Stimulated activated CD4-positive, alpha-beta T cell treated with anti-CD3 and anti-CD28 coated beads, Interleukin-4, amount 100 ng/mL, for 24 hours (primary cell): ENCODE data around the gene TACC2.
"Not testable (repeated sequence)": the region's sequence is repeated elsewhere in the genome, so short reads cannot be mapped to it uniquely, and the experiment has no call there.

Experiments used
- DNase-seq: peaks from one replicate; pipeline ENCODE4 v3.0.0-alpha.2; 2020

TACC2 gene

DNA sequence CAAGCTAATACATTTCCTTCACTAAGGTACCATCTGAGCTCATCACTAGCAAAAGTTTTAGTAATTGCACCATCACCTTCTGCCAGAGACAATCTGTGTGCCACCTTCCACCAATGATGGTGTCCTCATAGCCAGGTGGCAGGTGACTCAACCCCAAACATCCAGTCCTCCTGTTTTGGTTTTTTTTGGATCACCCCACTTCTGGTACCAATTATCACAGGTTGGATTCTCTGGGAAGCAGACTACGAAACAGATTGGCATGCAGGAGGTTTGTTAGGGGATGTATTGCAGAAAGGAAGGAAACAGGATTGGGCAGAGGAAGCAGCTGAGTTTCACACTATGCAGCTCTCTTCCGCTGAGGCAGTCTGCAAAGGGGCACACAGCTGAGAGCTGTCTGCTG, 4.5 kb upstream of the TACC2 start:
- no peak for DNase-seq

- no peak for DNase-seq
Measured at GRCh38 chr10:121990015-121990677, 1.2 kb downstream of the TACC2 start.

DNA sequence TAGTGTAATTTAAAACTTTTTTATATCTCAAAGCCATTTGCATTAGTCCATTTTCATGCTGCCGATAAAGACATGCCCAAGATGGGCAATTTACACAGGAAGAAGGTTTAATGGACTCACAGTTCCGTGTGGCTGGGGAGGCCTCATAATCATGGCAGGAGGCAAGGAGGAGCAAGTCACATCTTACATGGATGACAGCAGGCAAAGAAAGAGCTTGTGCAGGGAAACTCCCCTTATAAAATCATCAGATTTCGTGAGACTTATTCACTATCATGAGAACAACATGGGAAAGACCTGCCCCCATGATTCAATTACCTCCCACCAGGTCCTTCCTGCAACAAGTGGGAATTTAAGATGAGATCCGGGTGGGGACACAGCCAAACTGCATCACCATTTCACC, 2.8 kb downstream of the TACC2 start:
- not testable (repeated sequence) for DNase-seq

DNA sequence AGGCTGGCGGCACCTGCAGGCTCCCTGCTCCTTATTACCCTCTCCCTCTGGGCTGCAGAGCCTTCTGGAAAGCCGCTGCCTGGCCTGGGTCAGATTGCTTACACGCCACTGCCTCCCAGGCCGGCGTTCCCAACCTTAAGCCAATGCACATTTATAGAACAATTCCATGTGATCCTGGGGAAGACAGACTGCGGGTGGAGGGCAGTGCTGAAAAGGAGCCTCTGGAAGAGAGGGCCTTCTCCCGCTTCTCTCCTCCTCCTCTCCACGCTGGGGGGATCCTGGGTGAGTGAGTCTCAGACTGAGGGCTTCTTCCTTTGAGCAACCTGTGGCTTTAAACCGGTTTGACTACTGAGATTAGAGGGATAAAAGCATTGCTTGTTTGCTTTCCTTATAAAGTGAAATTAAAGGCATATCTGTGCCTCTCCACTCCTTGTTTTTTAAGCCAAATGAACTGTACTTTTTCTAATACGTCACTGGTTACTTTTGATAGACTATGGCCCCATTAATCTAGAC, 5.5 kb downstream of the TACC2 start:
- DNase-seq, result no peak

- DNase-seq, result no peak
Measured at GRCh38 chr10:121998462-121998861, 9.5 kb downstream of the TACC2 start.

GRCh38 chr10:121999301-121999700, 10.3 kb downstream of the TACC2 start:
- DNase-seq, result no peak

DNA sequence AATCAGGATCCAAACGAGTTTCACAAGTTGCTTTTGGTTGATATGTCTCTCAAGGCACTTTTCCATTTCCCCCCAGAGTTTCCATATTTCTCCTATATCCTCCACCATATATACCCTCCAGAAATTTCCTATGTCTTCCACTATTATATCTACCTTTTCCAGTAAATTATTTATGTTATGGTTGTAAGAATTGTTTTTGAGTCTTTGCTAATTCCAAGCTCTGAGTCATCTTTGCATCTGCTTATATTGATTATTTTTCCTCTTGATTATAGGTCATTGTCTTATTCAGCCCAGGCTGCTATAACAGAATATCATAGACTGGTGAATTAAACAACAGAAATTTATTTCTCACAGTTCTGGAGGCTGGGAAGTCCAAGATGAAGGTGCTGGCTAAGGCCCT, 12.7 kb downstream of the TACC2 start:
- DNase-seq, result no peak

DNA sequence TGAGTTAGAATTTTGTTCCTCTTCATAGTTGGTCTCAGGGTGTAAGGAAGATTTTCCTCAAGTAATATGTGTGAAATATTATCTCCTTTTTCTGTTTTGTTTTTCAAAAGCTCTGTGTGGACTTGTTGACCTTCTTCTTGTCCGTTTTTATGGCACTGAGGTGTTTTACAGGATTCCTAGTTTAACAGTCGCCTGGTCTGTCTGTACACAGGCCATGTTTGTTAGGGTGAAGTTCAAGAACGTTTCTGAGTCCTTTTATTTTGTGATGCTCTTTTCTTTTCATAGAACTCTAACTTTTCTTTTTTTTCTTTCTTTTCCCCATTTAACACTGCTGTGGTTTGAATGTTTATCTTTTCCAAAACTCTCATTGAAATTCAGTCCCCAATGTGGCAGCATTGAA, 18.5 kb downstream of the TACC2 start:
- no peak for DNase-seq

DNA sequence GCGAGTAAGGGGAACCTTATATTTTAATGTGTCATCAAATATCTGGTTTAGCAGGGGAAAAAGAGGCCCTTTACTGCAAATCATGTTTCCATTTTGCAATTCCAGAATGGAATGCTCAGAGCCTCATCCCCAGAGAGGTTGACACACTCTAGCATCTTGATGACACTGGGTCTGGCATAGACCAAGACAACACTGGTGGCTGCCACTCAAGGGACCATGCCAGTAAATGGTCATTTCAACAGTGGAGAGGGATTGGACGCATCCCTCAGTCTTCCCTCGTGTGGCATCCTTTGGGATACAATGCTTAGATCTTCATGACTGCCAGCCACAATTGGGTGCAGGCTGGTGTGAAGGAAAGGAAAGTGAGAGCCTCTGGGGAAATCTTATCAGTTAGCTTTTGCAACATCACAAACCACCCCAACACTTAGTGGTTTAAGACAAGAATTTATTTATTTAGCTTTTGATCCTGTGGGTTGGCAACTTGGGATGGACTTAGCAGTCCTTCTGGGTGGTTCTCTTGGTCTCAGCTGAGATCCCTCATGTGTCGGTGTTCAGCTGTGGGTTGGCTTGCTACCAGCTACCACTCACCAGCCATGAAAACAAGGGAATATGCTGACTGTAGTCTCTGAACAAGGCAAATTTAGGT, 21.6 kb downstream of the TACC2 start:
- DNase-seq, result no peak

DNA sequence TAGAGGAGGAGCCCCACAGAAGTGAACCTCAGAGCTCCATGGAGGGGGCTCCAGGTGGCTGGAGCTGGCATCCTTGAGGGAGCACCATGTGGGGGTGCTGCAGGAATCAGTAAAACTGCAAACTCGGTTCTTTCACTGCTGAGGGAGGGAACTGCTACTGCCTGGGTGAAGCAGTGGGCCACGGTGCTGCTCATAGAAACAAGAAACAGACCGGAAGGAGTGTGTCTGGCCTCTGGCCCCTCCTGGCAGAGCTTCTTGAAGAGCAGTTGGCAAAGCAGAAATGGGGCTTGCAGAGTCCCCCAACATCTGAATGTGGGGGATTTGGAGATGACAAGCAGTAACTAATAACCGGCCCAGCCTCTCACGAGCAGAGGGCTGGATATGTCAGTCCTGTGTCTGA, 23.8 kb downstream of the TACC2 start:
- DNase-seq, result no peak

- DNase-seq, result no peak
Measured at GRCh38 chr10:122013311-122013780, 24.4 kb downstream of the TACC2 start.

GRCh38 chr10:122014652-122015248, 25.8 kb downstream of the TACC2 start:
- no peak for DNase-seq

- DNase-seq, result not testable (repeated sequence)
Measured at GRCh38 chr10:122017926-122018325, 29.0 kb downstream of the TACC2 start.

- no peak for DNase-seq
Measured at GRCh38 chr10:122018491-122018890, 29.5 kb downstream of the TACC2 start.

DNA sequence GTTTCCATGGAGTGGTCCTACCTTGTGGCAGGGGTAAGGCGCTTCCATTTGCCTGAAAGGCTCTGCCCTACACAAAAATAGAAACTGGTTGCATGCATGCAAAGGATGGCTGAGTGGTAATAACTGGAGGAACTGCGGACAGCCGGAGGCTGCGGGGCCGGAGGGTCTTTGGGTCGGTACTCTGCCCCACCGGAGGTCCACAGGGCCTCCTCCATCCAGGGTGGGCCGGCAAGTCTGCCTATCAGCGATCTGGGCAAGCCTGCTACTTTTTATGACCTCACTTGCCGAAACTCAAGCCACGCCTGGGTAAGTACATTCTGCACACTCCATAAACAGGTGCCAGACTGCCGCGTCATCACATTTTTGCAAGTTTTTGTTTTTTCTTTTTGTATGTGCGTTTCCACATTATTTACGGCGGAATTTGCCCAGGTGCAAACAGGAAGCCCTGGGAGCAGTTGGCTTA, 30.0 kb downstream of the TACC2 start:
- DNase-seq, result no peak

GRCh38 chr10:122019414-122019975, 30.5 kb downstream of the TACC2 start:
- no peak for DNase-seq

DNA sequence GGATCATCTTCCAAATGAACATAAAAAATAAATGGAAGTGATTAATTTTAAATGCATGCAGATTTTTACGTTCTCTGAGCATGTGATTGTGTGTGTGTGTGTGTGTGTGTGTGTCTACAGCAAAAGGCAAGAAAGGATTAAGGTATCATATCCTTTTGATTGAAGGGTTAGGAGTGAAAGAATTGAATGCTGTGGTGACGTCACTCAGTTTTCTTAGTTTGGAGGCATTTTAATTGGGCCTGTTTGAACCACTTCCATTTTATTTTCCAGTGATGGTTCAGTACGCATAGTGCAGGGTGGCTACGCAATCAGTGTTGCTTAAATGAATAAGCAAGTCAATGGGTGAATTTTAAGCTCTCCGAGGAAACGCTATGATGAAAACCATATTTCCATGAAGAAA, 31.3 kb downstream of the TACC2 start:
- no peak for DNase-seq

GRCh38 chr10:122021379-122021778, 32.4 kb downstream of the TACC2 start:
- DNase-seq, result no peak

DNA sequence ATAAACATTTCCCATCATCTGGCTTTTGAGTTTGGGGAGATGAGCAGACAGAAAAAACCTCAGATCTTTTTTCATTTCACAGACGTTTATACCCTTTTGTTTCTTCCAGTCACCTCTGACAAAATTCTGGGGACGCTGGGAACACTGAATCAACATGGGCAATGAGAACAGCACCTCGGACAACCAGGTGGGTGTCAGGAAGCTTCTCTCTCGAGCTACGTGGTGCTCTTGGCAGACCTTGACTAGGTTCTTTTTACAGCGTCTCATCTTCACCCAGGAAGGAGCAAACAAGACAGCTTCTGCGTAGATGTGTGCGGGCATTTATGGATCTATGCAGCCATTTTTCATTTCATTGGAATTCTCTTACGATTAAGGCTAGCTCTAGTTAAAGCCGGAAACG, 32.9 kb downstream of the TACC2 start:
- no peak for DNase-seq

- DNase-seq, result no peak
Measured at GRCh38 chr10:122022276-122022675, 33.3 kb downstream of the TACC2 start.

DNA sequence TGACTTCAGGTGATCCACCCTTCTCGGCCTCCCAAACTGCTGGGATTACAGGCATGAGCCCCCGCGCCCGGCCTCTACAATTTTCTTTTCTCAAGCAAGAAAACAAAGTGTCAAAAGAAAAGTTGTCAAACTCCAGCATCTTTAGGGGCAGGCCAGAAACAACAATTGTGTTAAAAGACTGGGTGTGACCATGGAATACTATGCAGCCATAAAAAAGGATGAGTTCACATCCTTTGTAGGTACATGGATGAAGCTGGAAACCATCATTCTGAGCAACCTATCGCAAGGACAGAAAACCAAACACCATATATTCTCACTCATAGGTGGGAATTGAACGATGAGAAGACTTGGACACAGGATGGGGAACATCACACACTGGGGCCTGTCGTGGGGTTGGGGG, 34.3 kb downstream of the TACC2 start:
- DNase-seq, result not testable (repeated sequence)

GRCh38 chr10:122029499-122030199, 40.7 kb downstream of the TACC2 start:
- no peak for DNase-seq

DNA sequence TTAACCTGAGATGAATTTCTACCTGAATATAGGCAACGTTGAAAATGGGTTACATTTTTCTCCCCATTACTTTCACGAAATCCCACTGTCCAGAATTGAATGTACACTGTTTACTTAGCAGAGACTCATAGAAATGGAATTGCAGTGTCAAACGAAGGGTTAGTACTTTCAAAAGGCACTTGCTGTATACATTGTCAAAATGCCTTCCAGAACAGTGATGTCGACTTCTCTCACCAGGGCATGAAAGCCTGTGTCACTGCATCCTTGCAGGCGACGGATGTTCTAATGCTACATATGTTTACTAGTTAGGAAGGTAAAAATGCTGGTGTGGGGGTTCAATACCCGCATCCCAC, 41.2 kb downstream of the TACC2 start:
- DNase-seq, result no peak
